A549 (cell line): ENCODE results near the gene SPECC1. TPM values are rescaled to one million over a fixed set of nuclear protein-coding genes. Genes with fewer than 3 reads are reported as not detected.

Experiments used
- ATAC-seq, 2 experiments: fragments of 200-7000 bp in 1 of 2; fragments of >200 bp in 1 of 2; cut with Nextera tagmentation in 1 of 2; cut with Tn5 transposase in 1 of 2; 3 replicates each; pipeline versions ENCODE4 v1.8.0 to v1.9.1; 2018 to 2020; ENCODE audit warnings: mild to moderate bottlenecking in 1 of 2, moderate library complexity in 1 of 2
- CTCF ChIA-PET: fragments of 300-600 bp; sonication (Branson Sonifier 250); formaldehyde crosslinking; extraction: SDS; loops from one replicate; lab custom pipeline; 2021; ENCODE audit warnings: antibody characterized with exemption, inconsistent platforms; lab: Yijun Ruan, JAX
- POLR2A ChIA-PET: fragments of 350-600 bp; formaldehyde crosslinking; extraction: SDS; loops from one replicate; lab custom pipeline; 2021; ENCODE audit warnings: antibody characterized with exemption, inconsistent platforms; lab: Yijun Ruan, JAX
- DNase-seq, 2 experiments: peaks; one replicate each; pipeline versions ENCODE4 v3.0.0 to v3.0.0-alpha.2; 2011 to 2016; ENCODE audit warnings: low read depth in 1 of 2, low spot score in 1 of 2
- FAIRE-seq: peaks from 2 replicates; lab custom pipeline; 2011; peaks lifted over from hg19 to GRCh38; lab: Jason Lieb, UNC
- H3K27ac ChIP-seq, 2 experiments: fragments of >200 bp; sonication (Bioruptor Twin); formaldehyde crosslinking; 3 replicates each; pipeline ENCODE4 v1.5.1; 2016 to 2017
- H3K4me1 ChIP-seq: fragments of >200 bp; sonication (Bioruptor Twin); formaldehyde crosslinking; 3 replicates; pipeline ENCODE4 v1.6.1; 2016
- H3K4me2 ChIP-seq: fragments of >200 bp; sonication (Bioruptor Twin); formaldehyde crosslinking; 3 replicates; pipeline ENCODE4 v1.6.1; 2016
- H3K4me3 ChIP-seq: fragments of >200 bp; sonication (Bioruptor Twin); formaldehyde crosslinking; 3 replicates; pipeline ENCODE4 v1.5.1; 2016
- H3K9me3 ChIP-seq: fragments of >200 bp; sonication (Bioruptor Twin); formaldehyde crosslinking; 3 replicates; pipeline ENCODE4 v1.6.1; 2016
- FOSB ChIP-seq: fragments of 250-450 bp; sonication (Bioruptor Pico); IDR thresholded peaks from 2 replicates; pipeline ENCODE4 v1.5.0; 2020; ENCODE audit warnings: mild to moderate bottlenecking, moderate library complexity
- HDAC2 ChIP-seq: fragments of 200-600 bp; sonication (generic); IDR thresholded peaks from 2 replicates; pipeline ENCODE4 v1.6.1; 2016
- HOXB5 ChIP-seq: fragments of 250-450 bp; sonication (Bioruptor Pico); IDR thresholded peaks from 2 replicates; pipeline ENCODE4 v1.5.0; 2020; ENCODE audit warnings: mild to moderate bottlenecking, moderate library complexity
- JUNB ChIP-seq: fragments of >200 bp; sonication (Bioruptor Twin); formaldehyde crosslinking; IDR thresholded peaks from 2 replicates; pipeline ENCODE4 v1.6.1; 2016
- KDM1A ChIP-seq: fragments of 200-600 bp; sonication (generic); IDR thresholded peaks from 2 replicates; pipeline ENCODE4 v1.6.1; 2016; ENCODE audit warnings: low read depth, mild to moderate bottlenecking
- KDM5A ChIP-seq: fragments of 200-600 bp; sonication (generic); IDR thresholded peaks from 2 replicates; pipeline ENCODE4 v1.6.1; 2016; ENCODE audit warnings: antibody characterized with exemption, mild to moderate bottlenecking
- MAFK ChIP-seq: fragments of 450-650 bp; IDR thresholded peaks from 2 replicates; pipeline ENCODE4 v1.6.1; 2014; ENCODE audit not compliant: partially characterized antibody
- MYC ChIP-seq: IDR thresholded peaks from 2 replicates; pipeline ENCODE4 v1.6.1; 2012; ENCODE audit warnings: mild to moderate bottlenecking, inconsistent platforms, low read length, improper control_type of control experiment, borderline replicate concordance
- NFE2L2 ChIP-seq: fragments of 150-350 bp; conservative IDR thresholded peaks from 2 replicates; pipeline ENCODE4 v1.6.1; 2014; ENCODE audit warnings: low read length
- NPAS2 ChIP-seq: fragments of 250-450 bp; sonication (Bioruptor Pico); IDR thresholded peaks from 2 replicates; pipeline ENCODE4 v1.8.0; 2022; ENCODE audit warnings: mild to moderate bottlenecking, moderate library complexity, borderline replicate concordance
- PHF8 ChIP-seq: fragments of 200-600 bp; sonication (generic); IDR thresholded peaks from 2 replicates; pipeline ENCODE4 v1.6.1; 2016; ENCODE audit warnings: low read depth, mild to moderate bottlenecking, antibody characterized with exemption, moderate library complexity, borderline replicate concordance
- RFX5 ChIP-seq: fragments of 450-650 bp; IDR thresholded peaks from 2 replicates; pipeline ENCODE4 v1.7.1; 2014; ENCODE audit warnings: antibody characterized with exemption, mild to moderate bottlenecking, moderate library complexity
- SREBF2 ChIP-seq: fragments of 450-650 bp; IDR thresholded peaks from 2 replicates; pipeline ENCODE4 v1.6.1; 2014; ENCODE audit warnings: mild to moderate bottlenecking, moderate library complexity
- TFCP2L1 ChIP-seq: fragments of 250-450 bp; sonication (Bioruptor Pico); IDR thresholded peaks from 2 replicates; pipeline ENCODE4 v1.5.0; 2021; ENCODE audit warnings: mild to moderate bottlenecking
- ZFP36 ChIP-seq: fragments of 450-650 bp; IDR thresholded peaks from 2 replicates; pipeline ENCODE4 v1.6.1; 2014; ENCODE audit warnings: borderline replicate concordance; ENCODE audit not compliant: partially characterized antibody
- WGBS: methylation state at CpG from one replicate; pipeline ENCODE4 v1.1.6; 2017; ENCODE audit errors: missing lambda C conversion rate; 5-methylcytosine and 5-hydroxymethylcytosine counted together
- polyA plus RNA-seq, 4 experiments: library from polyadenylated mRNA; depleted of rRNA in 3 of 4; stranded (reverse); fragments of >200 nt; fragmentation: RNase III in 1 of 4; extraction: RNeasy Plus Mini Kit Qiagen cat#74134 plus additional on column Dnase treatment in 1 of 4; gene quantifications; 2 replicates in 3 of 4; 3 replicates in 1 of 4; pipeline ENCODE4 v1.2.3, GENCODE V29; 2011 to 2017
- TF ChIP-seq, protein P1 (sequence below): fragments of 250-450 bp; sonication (Bioruptor Pico); IDR thresholded peaks from 2 replicates; pipeline ENCODE4 v1.5.0; 2021; ENCODE audit warnings: mild to moderate bottlenecking, moderate library complexity, borderline replicate concordance
- TF ChIP-seq, protein P2 (sequence below): fragments of 450-650 bp; IDR thresholded peaks from 2 replicates; pipeline ENCODE4 v1.6.1; 2014; ENCODE audit warnings: antibody characterized with exemption
- TF ChIP-seq, protein P3 (sequence below): IDR thresholded peaks from 2 replicates; pipeline ENCODE4 v1.6.1; 2012
- TF ChIP-seq, protein P4 (sequence below): fragments of 200-600 bp; sonication (generic); IDR thresholded peaks from 2 replicates; pipeline ENCODE4 v1.6.1; 2016; ENCODE audit warnings: antibody characterized with exemption, mild to moderate bottlenecking, moderate library complexity

SPECC1 gene
- polyA plus RNA-seq, 2 of the 4 experiments (the other 2 are of a cell fraction): 45.1 to 66.2 TPM

DNA sequence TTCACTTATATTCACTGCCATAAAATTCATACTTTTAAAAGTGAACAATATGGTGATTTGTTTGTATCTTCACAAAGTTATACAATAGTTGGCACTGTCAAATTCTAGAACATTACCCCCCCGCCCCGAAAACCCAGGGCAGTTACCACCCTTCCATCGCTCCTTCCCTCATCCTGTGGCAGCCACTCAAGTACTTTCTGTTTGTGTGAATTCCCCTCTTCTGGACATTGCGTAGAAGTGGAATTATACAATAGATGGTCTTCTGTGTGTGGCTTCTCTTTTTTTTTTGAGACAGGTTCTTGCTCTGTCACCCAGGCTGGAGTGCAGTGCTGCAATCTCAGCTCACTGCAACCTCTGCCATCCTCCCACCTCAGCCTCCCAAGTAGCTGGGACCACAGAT is 58.6 kb downstream of the SPECC1 start:
- Histone ChIP-seq H3K27ac (peak overlapping the region in 1 of 2 experiments; percentile 43; a peak in 4 of 6 replicates), H3K4me2 (no peak overlapping the region), H3K9me3 (no peaks in the 10 kb centered on the region), H3K4me1 (peaks cover 47% of the 10 kb centered on the region), H3K4me3 (no peak overlapping the region)
- WGBS: 90% methylated on average over 4 of the region's 4 CpGs
- TF ChIP-seq, protein P1, sequence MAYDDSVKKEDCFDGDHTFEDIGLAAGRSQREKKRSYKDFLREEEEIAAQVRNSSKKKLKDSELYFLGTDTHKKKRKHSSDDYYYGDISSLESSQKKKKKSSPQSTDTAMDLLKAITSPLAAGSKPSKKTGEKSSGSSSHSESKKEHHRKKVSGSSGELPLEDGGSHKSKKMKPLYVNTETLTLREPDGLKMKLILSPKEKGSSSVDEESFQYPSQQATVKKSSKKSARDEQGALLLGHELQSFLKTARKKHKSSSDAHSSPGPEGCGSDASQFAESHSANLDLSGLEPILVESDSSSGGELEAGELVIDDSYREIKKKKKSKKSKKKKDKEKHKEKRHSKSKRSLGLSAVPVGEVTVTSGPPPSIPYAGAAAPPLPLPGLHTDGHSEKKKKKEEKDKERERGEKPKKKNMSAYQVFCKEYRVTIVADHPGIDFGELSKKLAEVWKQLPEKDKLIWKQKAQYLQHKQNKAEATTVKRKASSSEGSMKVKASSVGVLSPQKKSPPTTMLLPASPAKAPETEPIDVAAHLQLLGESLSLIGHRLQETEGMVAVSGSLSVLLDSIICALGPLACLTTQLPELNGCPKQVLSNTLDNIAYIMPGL (CRISPR knock-in tag): no peak
- no peak for TF ChIP-seq JUNB
- TF ChIP-seq NFE2L2: no peak
- TF ChIP-seq PHF8: no peak
- TF ChIP-seq MAFK: no peak
- TF ChIP-seq, protein P2, sequence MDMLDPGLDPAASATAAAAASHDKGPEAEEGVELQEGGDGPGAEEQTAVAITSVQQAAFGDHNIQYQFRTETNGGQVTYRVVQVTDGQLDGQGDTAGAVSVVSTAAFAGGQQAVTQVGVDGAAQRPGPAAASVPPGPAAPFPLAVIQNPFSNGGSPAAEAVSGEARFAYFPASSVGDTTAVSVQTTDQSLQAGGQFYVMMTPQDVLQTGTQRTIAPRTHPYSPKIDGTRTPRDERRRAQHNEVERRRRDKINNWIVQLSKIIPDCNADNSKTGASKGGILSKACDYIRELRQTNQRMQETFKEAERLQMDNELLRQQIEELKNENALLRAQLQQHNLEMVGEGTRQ: no peak
- FAIRE-seq (no peak), ATAC-seq (no peak), DNase-seq (no peak)
- ChIA-PET CTCF (interaction anchor here (1.2 to 9.1 kb wide), 5 partner anchors 14 to 75 kb away, joined by 3 to 60 read pairs (median 5); partner anchors contain the start of gene SPECC1), POLR2A (no interaction called here)

DNA sequence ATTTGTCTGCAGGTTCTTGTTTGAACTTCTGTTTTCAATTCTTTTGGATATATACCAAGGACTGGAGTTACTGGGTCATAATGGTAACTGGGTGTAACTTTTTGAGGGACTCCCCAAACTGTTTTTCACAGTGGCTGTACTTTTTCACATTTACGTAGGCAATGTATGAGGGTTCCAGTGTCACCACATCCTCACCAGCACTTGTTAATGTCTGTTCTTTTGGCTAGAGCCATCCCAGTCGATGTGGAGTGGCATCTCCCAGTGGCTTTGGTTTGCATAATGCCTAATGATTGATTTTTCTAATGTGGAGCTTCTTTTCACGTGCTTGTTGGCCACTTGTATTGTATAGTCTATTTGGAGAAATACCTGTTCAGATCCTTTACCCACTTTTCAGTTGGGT is 59.3 kb downstream of the SPECC1 start:
- Histone ChIP-seq H3K27ac (no peak overlapping the region), H3K9me3 (no peaks in the 10 kb centered on the region), H3K4me1 (peaks cover 47% of the 10 kb centered on the region), H3K4me2 (no peak overlapping the region), H3K4me3 (no peak overlapping the region)
- ATAC-seq (no peak), DNase-seq (no peak), FAIRE-seq (peak; percentile 67)
- CTCF ChIA-PET: interaction anchor here (0.6 to 9.1 kb wide), 5 partner anchors 21 to 75 kb away, joined by 3 to 60 read pairs (median 4); partner anchors contain the start of gene SPECC1
- TF ChIP-seq TFCP2L1 (CRISPR knock-in tag) (no peak), ZFP36 (no peak), HOXB5 (CRISPR knock-in tag) (no peak), MYC (no peak), HDAC2 (no peak), FOSB (CRISPR knock-in tag) (no peak), RFX5 (no peak), SREBF2 (no peak), NPAS2 (no peak), KDM1A (no peak), KDM5A (no peak)
- TF ChIP-seq, protein P3, sequence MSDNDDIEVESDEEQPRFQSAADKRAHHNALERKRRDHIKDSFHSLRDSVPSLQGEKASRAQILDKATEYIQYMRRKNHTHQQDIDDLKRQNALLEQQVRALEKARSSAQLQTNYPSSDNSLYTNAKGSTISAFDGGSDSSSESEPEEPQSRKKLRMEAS: no peak
- TF ChIP-seq, protein P4, sequence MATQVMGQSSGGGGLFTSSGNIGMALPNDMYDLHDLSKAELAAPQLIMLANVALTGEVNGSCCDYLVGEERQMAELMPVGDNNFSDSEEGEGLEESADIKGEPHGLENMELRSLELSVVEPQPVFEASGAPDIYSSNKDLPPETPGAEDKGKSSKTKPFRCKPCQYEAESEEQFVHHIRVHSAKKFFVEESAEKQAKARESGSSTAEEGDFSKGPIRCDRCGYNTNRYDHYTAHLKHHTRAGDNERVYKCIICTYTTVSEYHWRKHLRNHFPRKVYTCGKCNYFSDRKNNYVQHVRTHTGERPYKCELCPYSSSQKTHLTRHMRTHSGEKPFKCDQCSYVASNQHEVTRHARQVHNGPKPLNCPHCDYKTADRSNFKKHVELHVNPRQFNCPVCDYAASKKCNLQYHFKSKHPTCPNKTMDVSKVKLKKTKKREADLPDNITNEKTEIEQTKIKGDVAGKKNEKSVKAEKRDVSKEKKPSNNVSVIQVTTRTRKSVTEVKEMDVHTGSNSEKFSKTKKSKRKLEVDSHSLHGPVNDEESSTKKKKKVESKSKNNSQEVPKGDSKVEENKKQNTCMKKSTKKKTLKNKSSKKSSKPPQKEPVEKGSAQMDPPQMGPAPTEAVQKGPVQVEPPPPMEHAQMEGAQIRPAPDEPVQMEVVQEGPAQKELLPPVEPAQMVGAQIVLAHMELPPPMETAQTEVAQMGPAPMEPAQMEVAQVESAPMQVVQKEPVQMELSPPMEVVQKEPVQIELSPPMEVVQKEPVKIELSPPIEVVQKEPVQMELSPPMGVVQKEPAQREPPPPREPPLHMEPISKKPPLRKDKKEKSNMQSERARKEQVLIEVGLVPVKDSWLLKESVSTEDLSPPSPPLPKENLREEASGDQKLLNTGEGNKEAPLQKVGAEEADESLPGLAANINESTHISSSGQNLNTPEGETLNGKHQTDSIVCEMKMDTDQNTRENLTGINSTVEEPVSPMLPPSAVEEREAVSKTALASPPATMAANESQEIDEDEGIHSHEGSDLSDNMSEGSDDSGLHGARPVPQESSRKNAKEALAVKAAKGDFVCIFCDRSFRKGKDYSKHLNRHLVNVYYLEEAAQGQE: no peak
- POLR2A ChIA-PET: no interaction called here
- 91% methylated on average over 3 of the region's 3 CpGs for WGBS
